Measurements from ENCODE around the gene SMIM1.

GRCh38 chr1:3821004-3821403, 48.5 kb downstream of the SMIM1 start:
- TF ChIP-seq CTCF (IDR thresholded peaks at IDR 0.05) (no peak), KDM5A (IDR thresholded peaks at IDR 0.05) (no peak)
